ENCODE data around the gene COL19A1.

COL19A1 gene

GRCh38 chr6:69848552-69848951 lies 17.8 kb upstream of the COL19A1 start:
- no peaks in the 10 kb centered on the region for H3K79me2 ChIP-seq (ENCODE audit: low read length)
- no peak overlapping the region for H3K4me3 ChIP-seq (ENCODE audit: low read length)
- H3K27ac ChIP-seq (ENCODE audit: low read length): no peak overlapping the region
- no peaks in the 10 kb centered on the region for H3K36me3 ChIP-seq (replicated peaks; ENCODE audit: low read depth, low read length)
- TF ChIP-seq EZH2phosphoT487 (IDR thresholded peaks at IDR 0.05; ENCODE audit: low read depth): no peak
- TF ChIP-seq, protein P1, sequence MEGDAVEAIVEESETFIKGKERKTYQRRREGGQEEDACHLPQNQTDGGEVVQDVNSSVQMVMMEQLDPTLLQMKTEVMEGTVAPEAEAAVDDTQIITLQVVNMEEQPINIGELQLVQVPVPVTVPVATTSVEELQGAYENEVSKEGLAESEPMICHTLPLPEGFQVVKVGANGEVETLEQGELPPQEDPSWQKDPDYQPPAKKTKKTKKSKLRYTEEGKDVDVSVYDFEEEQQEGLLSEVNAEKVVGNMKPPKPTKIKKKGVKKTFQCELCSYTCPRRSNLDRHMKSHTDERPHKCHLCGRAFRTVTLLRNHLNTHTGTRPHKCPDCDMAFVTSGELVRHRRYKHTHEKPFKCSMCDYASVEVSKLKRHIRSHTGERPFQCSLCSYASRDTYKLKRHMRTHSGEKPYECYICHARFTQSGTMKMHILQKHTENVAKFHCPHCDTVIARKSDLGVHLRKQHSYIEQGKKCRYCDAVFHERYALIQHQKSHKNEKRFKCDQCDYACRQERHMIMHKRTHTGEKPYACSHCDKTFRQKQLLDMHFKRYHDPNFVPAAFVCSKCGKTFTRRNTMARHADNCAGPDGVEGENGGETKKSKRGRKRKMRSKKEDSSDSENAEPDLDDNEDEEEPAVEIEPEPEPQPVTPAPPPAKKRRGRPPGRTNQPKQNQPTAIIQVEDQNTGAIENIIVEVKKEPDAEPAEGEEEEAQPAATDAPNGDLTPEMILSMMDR (IDR thresholded peaks at IDR 0.05; ENCODE audit: low read depth, low read length): no peak
- no peak overlapping the region for H3K9ac ChIP-seq (ENCODE audit: low read length)
- H4K20me1 ChIP-seq (ENCODE audit: insufficient read depth, low read length): no peaks in the 10 kb centered on the region
- no peaks in the 10 kb centered on the region for H3K9me3 ChIP-seq (ENCODE audit: insufficient read depth, low read length)
- H3K27me3 ChIP-seq (ENCODE audit: low read depth, low read length): no peaks in the 10 kb centered on the region
- peak overlapping the region; percentile 20 for H3K4me2 ChIP-seq (ENCODE audit: low read length)
- H2AFZ ChIP-seq (ENCODE audit: low read depth, low read length): 0 out of 2 replicates have a peak overlapping the region, but pooled peaks have one; percentile 35
- H3K4me1 ChIP-seq (ENCODE audit: low read length): no peaks in the 10 kb centered on the region

GRCh38 chr6:69852706-69853105 lies 13.7 kb upstream of the COL19A1 start:
- Histone ChIP-seq H3K27ac (ENCODE audit: low read length) (no peak overlapping the region), H2AFZ (ENCODE audit: low read depth, low read length) (no peak overlapping the region), H3K4me2 (ENCODE audit: low read length) (no peak overlapping the region), H3K27me3 (ENCODE audit: low read depth, low read length) (no peaks in the 10 kb centered on the region), H3K79me2 (ENCODE audit: low read length) (no peaks in the 10 kb centered on the region), H3K36me3 (replicated peaks; ENCODE audit: low read depth, low read length) (no peaks in the 10 kb centered on the region), H3K4me3 (ENCODE audit: low read length) (no peak overlapping the region), H3K9me3 (ENCODE audit: insufficient read depth, low read length) (no peaks in the 10 kb centered on the region), H3K9ac (ENCODE audit: low read length) (no peak overlapping the region), H3K4me1 (ENCODE audit: low read length) (no peaks in the 10 kb centered on the region), H4K20me1 (ENCODE audit: insufficient read depth, low read length) (no peaks in the 10 kb centered on the region)
- TF ChIP-seq, protein P1 (IDR thresholded peaks at IDR 0.05; ENCODE audit: low read depth, low read length): no peak
- TF ChIP-seq EZH2phosphoT487 (IDR thresholded peaks at IDR 0.05; ENCODE audit: low read depth): no peak

GRCh38 chr6:69861986-69862385 lies 4.4 kb upstream of the COL19A1 start:
- H4K20me1 ChIP-seq (ENCODE audit: insufficient read depth, low read length): no peaks in the 10 kb centered on the region
- no peak overlapping the region for H3K4me3 ChIP-seq (ENCODE audit: low read length)
- peaks cover 4% of the 10 kb centered on the region; the same call in 1 of the 2 replicates for H3K4me1 ChIP-seq (ENCODE audit: low read length)
- no peaks in the 10 kb centered on the region for H3K9me3 ChIP-seq (ENCODE audit: insufficient read depth, low read length)
- TF ChIP-seq, protein P1 (IDR thresholded peaks at IDR 0.05; ENCODE audit: low read depth, low read length): no peak
- no peak for TF ChIP-seq EZH2phosphoT487 (IDR thresholded peaks at IDR 0.05; ENCODE audit: low read depth)
- no peaks in the 10 kb centered on the region for H3K27me3 ChIP-seq (ENCODE audit: low read depth, low read length)
- no peak overlapping the region for H3K4me2 ChIP-seq (ENCODE audit: low read length)
- no peak overlapping the region for H2AFZ ChIP-seq (ENCODE audit: low read depth, low read length)
- H3K79me2 ChIP-seq (ENCODE audit: low read length): no peaks in the 10 kb centered on the region
- no peak overlapping the region for H3K9ac ChIP-seq (ENCODE audit: low read length)
- H3K36me3 ChIP-seq (replicated peaks; ENCODE audit: low read depth, low read length): peaks cover 2% of the 10 kb centered on the region
- no peak overlapping the region for H3K27ac ChIP-seq (ENCODE audit: low read length)

DNA sequence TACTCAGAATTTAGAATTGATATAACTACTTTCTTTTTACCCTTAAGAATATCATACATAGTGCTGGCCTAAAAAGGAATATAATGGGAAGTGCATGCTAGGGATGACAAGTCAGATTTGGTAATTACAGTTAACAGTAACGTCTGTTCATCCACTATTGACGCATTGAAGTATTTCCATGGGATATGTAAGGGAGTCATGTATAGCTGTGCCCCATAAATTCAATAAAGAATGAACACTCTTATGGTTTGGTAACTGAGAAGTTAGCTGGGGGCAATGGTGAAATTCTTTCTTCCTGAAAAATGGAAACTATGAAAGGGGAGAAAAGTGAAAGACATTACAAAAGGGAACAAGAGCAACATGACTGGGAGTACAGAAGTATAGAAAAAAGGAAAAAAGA lies 2.6 kb upstream of the COL19A1 start:
- peaks cover 14% of the 10 kb centered on the region for H3K4me1 ChIP-seq (ENCODE audit: low read length)
- TF ChIP-seq, protein P1 (IDR thresholded peaks at IDR 0.05; ENCODE audit: low read depth, low read length): no peak
- TF ChIP-seq EZH2phosphoT487 (IDR thresholded peaks at IDR 0.05; ENCODE audit: low read depth): no peak
- H3K79me2 ChIP-seq (ENCODE audit: low read length): no peaks in the 10 kb centered on the region
- H3K4me3 ChIP-seq (ENCODE audit: low read length): no peak overlapping the region
- no peak overlapping the region for H2AFZ ChIP-seq (ENCODE audit: low read depth, low read length)
- no peaks in the 10 kb centered on the region for H3K27me3 ChIP-seq (ENCODE audit: low read depth, low read length)
- H3K4me2 ChIP-seq (ENCODE audit: low read length): no peak overlapping the region
- H3K36me3 ChIP-seq (replicated peaks; ENCODE audit: low read depth, low read length): peaks cover 2% of the 10 kb centered on the region
- H4K20me1 ChIP-seq (ENCODE audit: insufficient read depth, low read length): no peaks in the 10 kb centered on the region
- H3K9ac ChIP-seq (ENCODE audit: low read length): no peak overlapping the region
- no peaks in the 10 kb centered on the region for H3K9me3 ChIP-seq (ENCODE audit: insufficient read depth, low read length)
- no peak overlapping the region for H3K27ac ChIP-seq (ENCODE audit: low read length)

All from OCI-LY3 (cell line).